Right atrium auricular region (tissue), 2 donors: ENCODE results near the gene CEP170B. TPM values are rescaled to one million over a fixed set of nuclear protein-coding genes. Genes with fewer than 3 reads are reported as not detected.
"Not testable (repeated sequence)": the region's sequence is repeated elsewhere in the genome, so short reads cannot be mapped to it uniquely, and the experiment has no call there.

Experiments
- DNase-seq: peaks from one replicate; pipeline ENCODE4 v3.0.0-alpha.2; 2019; ENCODE audit warnings: low spot score
- H3K27ac ChIP-seq, 2 donors: fragments of 200-600 bp; sonication (generic); 1 replicate in 1 of 2; 2 replicates in 1 of 2; pipeline ENCODE4 v1.5.1; 2016 to 2019
- H3K27me3 ChIP-seq, 2 donors: fragments of 200-600 bp; sonication (generic); one replicate each; pipeline versions ENCODE4 v1.5.1 to v1.6.0; 2017 to 2019
- H3K36me3 ChIP-seq: fragments of 200-600 bp; sonication (generic); one replicate; pipeline ENCODE4 v1.5.1; 2016
- H3K4me1 ChIP-seq, 2 donors: fragments of 200-600 bp; sonication (generic); one replicate each; pipeline versions ENCODE4 v1.5.1 to v1.6.0; 2017 to 2019
- H3K4me3 ChIP-seq, 2 donors: fragments of 200-600 bp; sonication (generic); 1 replicate in 1 of 2; 2 replicates in 1 of 2; pipeline ENCODE4 v1.5.1; 2017 to 2019; ENCODE audit warnings: mild to moderate bottlenecking in 1 of 2, moderate library complexity in 1 of 2
- H3K9me3 ChIP-seq, 2 donors: fragments of 200-600 bp; sonication (generic); one replicate each; pipeline ENCODE4 v1.5.1; 2019
- total RNA-seq, 2 donors: library from RNA; depleted of rRNA; stranded (reverse); fragments of >200 nt; gene quantifications; one replicate each; pipeline ENCODE4 v1.1.0, GENCODE V29; 2016
- TF ChIP-seq, protein P1 (sequence below), 2 donors: fragments of 200-600 bp; sonication (generic); IDR thresholded peaks; one replicate each; pipeline ENCODE4 v1.5.1; 2019; ENCODE audit warnings: antibody characterized with exemption in 2 of 2

CEP170B gene
- total RNA-seq, 2 donors from 2014 or later, result 7.9 to 15.1 TPM

DNA sequence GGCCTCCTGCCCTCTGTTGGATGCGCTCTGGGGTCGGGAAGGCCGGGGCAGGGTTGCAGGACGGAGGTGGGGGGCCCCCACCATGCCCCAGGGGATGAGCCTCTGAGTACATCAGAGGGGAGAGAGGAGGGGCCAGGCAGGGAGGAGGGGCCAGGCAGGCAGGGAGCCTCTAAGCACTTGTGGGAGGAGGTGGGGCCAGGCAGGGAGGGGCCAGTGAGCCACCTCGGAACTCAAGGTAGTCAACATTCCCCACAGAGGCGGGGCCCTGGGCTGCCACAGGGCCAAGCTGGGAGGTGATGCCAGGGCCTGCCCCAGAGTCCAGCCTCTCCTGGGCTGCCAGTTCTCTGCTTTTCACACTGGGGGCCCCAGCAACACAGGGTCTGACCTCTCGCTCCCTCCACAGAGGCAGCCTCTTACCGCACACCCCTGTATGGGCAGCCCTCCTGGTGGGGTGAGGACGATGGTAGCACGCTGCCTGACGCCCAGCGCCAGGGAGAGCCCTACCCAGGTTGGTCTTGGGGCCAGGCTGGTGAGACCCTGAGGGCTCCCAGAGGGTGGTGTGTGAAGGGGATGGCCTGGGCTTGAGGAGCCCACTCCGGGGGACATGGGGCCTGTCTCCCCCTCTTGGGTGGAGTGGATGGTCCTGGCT, 17.4 kb downstream of the CEP170B start:
- TF ChIP-seq, protein P1, sequence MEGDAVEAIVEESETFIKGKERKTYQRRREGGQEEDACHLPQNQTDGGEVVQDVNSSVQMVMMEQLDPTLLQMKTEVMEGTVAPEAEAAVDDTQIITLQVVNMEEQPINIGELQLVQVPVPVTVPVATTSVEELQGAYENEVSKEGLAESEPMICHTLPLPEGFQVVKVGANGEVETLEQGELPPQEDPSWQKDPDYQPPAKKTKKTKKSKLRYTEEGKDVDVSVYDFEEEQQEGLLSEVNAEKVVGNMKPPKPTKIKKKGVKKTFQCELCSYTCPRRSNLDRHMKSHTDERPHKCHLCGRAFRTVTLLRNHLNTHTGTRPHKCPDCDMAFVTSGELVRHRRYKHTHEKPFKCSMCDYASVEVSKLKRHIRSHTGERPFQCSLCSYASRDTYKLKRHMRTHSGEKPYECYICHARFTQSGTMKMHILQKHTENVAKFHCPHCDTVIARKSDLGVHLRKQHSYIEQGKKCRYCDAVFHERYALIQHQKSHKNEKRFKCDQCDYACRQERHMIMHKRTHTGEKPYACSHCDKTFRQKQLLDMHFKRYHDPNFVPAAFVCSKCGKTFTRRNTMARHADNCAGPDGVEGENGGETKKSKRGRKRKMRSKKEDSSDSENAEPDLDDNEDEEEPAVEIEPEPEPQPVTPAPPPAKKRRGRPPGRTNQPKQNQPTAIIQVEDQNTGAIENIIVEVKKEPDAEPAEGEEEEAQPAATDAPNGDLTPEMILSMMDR (IDR thresholded peaks at IDR 0.05), result no peak
- no peaks in the 10 kb centered on the region for H3K4me1 ChIP-seq
- no peaks in the 10 kb centered on the region for H3K27me3 ChIP-seq
- H3K36me3 ChIP-seq, result peaks cover 35% of the 10 kb centered on the region
- no peak for DNase-seq
- H3K4me3 ChIP-seq, result no peak overlapping the region
- no peaks in the 10 kb centered on the region for H3K9me3 ChIP-seq
- no peak overlapping the region for H3K27ac ChIP-seq

DNA sequence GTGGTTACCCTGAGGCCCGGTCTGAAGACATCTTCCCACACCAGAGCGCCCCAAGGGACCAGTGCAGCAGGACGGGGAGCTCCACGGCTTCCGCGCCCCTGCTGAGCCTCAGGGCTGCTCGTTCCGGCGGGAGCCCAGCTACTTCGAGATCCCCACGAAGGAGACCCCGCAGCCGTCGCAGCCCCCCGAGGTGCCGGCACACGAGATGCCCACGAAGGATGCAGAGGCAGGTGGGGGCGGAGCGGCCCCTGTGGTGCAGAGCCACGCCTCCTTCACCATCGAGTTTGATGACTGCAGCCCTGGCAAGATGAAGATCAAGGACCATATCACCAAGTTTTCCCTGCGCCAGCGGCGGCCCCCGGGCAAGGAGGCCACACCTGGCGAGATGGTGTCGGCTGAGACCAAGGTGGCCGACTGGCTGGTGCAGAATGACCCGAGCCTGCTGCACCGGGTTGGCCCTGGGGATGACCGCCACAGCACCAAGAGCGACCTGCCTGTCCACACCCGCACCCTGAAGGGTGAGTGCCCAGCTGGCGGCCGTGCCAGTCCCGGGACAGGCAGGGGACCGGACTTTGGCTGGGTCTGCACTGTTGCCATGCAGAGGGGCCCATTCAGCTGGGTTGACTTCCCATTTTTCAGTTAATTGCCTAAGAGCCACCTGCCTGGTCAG, 18.1 kb downstream of the CEP170B start:
- no peak for DNase-seq

DNA sequence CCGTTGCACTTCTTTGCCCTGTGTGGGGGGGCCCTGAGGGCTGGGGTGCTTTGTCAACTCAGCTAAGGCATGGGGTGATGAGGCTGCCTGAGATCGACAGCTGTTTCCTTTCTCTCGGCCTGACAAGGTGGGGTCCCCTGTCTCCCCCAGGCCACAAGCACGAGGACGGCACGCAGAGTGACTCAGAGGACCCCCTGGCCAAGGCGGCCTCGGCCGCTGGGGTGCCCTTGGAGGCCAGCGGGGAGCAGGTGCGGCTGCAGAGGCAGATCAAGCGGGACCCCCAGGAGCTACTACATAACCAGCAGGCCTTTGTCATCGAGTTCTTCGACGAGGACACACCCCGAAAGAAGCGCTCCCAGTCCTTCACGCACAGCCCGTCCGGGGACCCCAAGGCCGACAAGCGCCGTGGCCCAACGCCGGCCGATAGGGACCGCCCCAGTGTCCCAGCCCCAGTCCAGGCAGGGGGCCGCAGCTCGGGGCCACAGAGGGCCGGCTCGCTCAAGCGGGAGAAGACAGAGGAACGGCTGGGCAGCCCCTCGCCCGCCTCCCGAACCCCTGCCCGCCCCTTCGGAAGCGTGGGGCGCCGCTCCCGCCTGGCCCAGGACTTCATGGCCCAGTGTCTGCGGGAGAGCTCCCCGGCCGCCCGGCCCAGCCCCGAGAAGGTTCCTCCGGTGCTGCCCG, 18.8 kb downstream of the CEP170B start:
- peaks cover 36% of the 10 kb centered on the region for H3K36me3 ChIP-seq
- no peak overlapping the region for H3K27ac ChIP-seq
- no peak overlapping the region for H3K4me3 ChIP-seq
- DNase-seq, result no peak
- no peaks in the 10 kb centered on the region for H3K4me1 ChIP-seq
- H3K27me3 ChIP-seq, result no peaks in the 10 kb centered on the region
- TF ChIP-seq, protein P1 (IDR thresholded peaks at IDR 0.05), result no peak
- H3K9me3 ChIP-seq, result no peaks in the 10 kb centered on the region

More for the DNA sequence above, 18.1 kb downstream of the CEP170B start:
- TF ChIP-seq, protein P1 (IDR thresholded peaks at IDR 0.05), result no peak
- Histone ChIP-seq H3K27me3 (no peaks in the 10 kb centered on the region), H3K9me3 (no peaks in the 10 kb centered on the region), H3K4me3 (no peak overlapping the region), H3K4me1 (no peaks in the 10 kb centered on the region), H3K27ac (no peak overlapping the region), H3K36me3 (peaks cover 36% of the 10 kb centered on the region)

DNA sequence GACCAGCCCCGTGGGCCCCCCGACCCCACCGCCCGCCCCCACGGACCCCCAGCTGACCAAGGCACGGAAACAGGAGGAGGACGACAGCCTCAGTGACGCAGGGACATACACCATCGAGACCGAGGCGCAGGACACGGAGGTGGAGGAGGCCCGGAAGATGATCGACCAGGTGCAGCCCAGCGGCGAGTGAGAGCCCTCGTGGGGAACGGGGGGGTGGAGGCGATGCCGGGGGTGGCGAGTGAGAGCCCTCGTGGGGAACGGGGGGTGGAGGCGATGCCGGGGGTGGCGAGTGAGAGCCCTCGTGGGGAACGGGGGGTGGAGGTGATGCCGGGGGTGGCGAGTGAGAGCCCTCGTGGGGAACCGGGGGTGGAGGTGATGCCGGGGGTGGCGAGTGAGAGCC, 19.3 kb downstream of the CEP170B start:
- not testable (repeated sequence) for H3K4me1 ChIP-seq, H3K27ac ChIP-seq, H3K27me3 ChIP-seq, DNase-seq, H3K9me3 ChIP-seq, H3K4me3 ChIP-seq
- peaks cover 36% of the 10 kb centered on the region for H3K36me3 ChIP-seq

DNA sequence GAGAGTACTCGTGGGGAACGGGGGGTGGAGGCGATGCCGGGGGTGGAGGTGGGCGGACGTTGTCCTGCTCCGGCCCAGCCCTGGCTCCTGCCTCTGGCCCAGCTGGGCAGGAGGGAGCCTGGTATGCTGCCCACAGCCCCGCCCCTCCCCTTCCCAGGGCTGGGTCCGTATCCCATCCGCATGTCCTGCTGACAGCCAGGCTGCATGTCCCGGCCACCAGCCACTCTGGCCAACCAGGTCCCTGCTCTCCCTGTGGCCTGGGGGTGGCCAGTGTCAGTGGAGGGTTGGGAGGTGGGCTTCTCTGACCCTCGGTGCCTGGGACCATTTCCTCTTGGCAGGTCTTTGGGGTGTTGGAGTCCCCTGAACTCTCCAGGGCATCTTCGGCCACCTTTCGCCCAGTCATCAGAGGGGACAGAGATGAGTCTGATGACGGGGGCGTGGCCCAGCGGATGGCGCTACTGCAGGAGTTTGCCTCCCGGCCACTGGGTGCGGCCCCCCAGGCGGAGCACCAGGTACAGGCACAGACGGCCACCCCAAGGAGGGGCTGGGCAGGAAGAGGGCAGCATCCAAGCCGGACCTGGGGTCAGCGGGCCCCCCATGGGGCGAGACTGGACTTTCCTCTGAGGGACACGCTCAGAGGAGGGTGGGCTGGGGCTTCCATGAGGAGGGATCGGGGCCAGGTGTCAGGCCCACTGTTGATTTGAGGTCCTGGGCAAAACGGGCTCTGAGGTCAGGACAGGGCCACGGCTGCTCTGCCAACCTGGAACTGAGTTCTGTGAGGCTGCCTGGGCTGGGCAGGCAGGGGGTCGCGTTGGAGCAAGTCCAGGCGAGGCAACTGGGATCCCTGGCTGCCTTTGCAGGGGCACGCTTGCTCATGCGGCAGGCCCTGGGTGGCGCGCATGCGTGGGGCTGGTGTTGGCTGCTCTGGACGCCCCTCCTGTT, 20.2 kb downstream of the CEP170B start:
- H3K4me1 ChIP-seq, result no peaks in the 10 kb centered on the region
- no peak overlapping the region for H3K4me3 ChIP-seq
- no peak overlapping the region for H3K27ac ChIP-seq
- TF ChIP-seq, protein P1 (IDR thresholded peaks at IDR 0.05), result no peak
- H3K27me3 ChIP-seq, result no peaks in the 10 kb centered on the region
- H3K36me3 ChIP-seq, result peaks cover 36% of the 10 kb centered on the region
- H3K9me3 ChIP-seq, result no peaks in the 10 kb centered on the region
- DNase-seq, result no peak
